GM10248 (cell line): ENCODE measurements around the gene LRRC72.
"Not testable (repeated sequence)": the region's sequence is repeated elsewhere in the genome, so short reads cannot be mapped to it uniquely, and the experiment has no call there.

Experiments used
- CTCF ChIA-PET: fragments of 300-600 bp; sonication (Branson Sonifier 250); formaldehyde crosslinking; extraction: SDS; loops from one replicate; lab custom pipeline; 2021; ENCODE audit warnings: antibody characterized with exemption; lab: Yijun Ruan, JAX
- POLR2A ChIA-PET: fragments of 350-650 bp; sonication (Branson Sonifier 250); formaldehyde crosslinking; extraction: SDS; loops from one replicate; lab custom pipeline; 2020; ENCODE audit warnings: antibody characterized with exemption; lab: Yijun Ruan, JAX
- DNase-seq: peaks from one replicate; pipeline ENCODE4 v3.0.0; 2012; ENCODE audit errors: extremely low spot score
- TF ChIP-seq, protein P1 (sequence below): IDR thresholded peaks from 2 replicates; pipeline ENCODE4 v1.5.1; 2012; ENCODE audit warnings: mild to moderate bottlenecking, low read depth; ENCODE audit errors: extremely low read depth, missing control alignments, control extremely low read depth

The LRRC72 gene

DNA sequence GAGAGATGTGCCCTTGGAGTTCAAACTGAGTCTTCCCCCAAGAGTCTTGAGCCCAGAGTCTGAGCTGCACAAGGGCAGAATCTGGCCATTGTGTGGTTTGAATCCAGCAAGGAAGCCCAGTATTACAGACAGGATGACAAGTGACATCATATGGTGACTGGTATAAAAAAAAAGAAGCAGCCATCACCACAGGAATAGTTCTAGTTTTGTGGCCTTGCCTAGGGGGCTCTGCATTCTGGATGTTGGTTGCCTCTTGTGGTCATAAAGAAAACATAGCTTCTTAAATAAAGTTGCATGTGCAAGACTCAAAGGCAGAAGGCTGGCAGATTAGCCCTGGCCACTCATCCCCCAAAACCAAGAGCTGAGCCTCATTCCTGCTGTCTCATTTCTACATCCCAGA, 16.8 kb upstream of the LRRC72 start:
- ChIA-PET CTCF (no interaction called here), POLR2A (no interaction called here)
- DNase-seq: no peak
- TF ChIP-seq, protein P1, sequence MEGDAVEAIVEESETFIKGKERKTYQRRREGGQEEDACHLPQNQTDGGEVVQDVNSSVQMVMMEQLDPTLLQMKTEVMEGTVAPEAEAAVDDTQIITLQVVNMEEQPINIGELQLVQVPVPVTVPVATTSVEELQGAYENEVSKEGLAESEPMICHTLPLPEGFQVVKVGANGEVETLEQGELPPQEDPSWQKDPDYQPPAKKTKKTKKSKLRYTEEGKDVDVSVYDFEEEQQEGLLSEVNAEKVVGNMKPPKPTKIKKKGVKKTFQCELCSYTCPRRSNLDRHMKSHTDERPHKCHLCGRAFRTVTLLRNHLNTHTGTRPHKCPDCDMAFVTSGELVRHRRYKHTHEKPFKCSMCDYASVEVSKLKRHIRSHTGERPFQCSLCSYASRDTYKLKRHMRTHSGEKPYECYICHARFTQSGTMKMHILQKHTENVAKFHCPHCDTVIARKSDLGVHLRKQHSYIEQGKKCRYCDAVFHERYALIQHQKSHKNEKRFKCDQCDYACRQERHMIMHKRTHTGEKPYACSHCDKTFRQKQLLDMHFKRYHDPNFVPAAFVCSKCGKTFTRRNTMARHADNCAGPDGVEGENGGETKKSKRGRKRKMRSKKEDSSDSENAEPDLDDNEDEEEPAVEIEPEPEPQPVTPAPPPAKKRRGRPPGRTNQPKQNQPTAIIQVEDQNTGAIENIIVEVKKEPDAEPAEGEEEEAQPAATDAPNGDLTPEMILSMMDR: no peak

DNA sequence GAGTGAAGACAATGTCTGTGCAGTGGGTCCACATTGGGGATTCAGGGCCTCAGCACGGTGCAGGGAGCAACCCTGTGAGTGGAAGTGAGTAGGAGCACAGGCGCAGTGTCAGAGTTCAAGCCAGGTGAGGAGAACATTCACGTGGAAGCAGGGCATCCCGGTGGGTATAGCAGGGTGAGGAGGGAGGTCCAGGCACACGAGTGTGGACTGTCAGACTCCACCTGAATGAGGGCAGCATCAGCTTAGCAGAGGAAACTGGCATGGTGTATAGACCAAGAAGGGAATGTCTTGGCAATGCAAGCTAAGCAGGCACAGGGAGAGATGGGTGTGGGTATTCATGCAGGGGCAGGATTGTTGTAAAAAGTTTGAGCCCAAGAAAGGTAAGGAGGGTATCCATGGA, 15.3 kb upstream of the LRRC72 start:
- DNase-seq: no peak
- CTCF ChIA-PET: interaction anchor here (0.7 to 1.5 kb wide), 3 partner anchors 9 to 18 kb away, joined by 3 to 4 read pairs (median 4); no protein-coding TSS in a partner anchor
- POLR2A ChIA-PET: no interaction called here
- TF ChIP-seq, protein P1: no peak

DNA sequence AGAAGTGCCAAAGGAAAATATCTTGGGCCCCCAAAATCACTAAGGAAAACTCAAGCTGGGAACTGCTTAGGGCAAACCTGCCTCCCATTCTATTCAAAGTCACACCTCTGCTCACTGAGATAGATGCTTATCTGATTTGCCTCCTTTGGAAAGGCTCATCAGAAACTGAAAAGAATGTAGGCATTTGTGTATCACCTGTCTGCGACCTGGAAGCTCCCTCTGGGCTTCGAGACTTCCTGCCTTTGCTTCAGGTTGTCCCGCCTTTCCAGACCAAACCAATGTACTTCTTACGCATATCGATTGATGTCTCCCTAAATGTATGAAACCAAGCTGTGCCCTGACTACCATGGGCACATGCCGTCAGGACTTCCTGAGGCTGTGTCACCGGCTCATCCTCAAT, 14.5 kb upstream of the LRRC72 start:
- ChIA-PET POLR2A (no interaction called here), CTCF (interaction anchor here (1.5 kb wide), 1 partner anchor 11 kb away, joined by 4 read pairs; no protein-coding TSS in a partner anchor)

DNA sequence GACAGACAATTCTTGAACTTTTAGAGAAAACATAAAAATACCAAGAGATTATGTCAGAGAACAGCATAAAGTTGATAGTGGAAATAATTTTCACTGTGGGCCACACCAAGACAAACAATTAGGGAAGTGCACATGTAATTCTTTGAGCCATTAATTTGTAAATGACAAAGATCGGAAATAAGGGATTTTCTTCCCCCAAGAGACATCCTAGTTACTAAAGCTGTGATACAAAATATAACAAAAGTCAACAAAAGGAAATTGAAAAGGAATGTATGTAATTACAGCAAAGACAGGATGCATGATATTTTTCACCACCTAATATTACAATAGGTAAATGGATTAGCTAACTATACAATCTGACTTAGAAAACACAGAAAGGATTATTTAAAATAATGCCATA, 12.4 kb upstream of the LRRC72 start:
- POLR2A ChIA-PET: no interaction called here
- CTCF ChIA-PET: interaction anchor here (1.4 to 1.8 kb wide), 3 partner anchors 9 to 16 kb away, joined by 3 to 5 read pairs (median 5); no protein-coding TSS in a partner anchor
- DNase-seq: no peak
- TF ChIP-seq, protein P1: no peak

More for the DNA sequence above, 14.5 kb upstream of the LRRC72 start:
- no peak for DNase-seq
- TF ChIP-seq, protein P1: no peak

DNA sequence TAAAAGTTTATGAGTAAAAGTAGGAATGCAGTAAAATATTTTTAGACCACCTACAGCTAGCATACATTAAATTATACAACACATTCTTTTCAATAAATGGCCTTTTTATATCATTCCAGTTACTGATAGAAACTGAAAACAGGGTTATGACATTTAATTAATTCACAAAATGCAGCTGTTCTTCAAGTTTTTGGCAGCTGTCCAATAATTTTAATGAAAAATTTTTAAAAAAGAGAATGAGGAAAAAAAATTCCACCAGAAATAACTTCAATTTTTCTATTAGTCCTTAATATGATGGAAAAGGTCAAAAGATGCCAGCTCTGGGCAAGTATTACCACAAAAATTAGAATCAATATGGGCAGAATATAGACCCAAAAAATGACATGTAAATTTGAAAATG, 11.9 kb upstream of the LRRC72 start:
- TF ChIP-seq, protein P1: no peak
- DNase-seq: no peak
- ChIA-PET CTCF (interaction anchor here (1.4 to 1.8 kb wide), 3 partner anchors 9 to 17 kb away, joined by 3 to 5 read pairs (median 5); no protein-coding TSS in a partner anchor), POLR2A (no interaction called here)

DNA sequence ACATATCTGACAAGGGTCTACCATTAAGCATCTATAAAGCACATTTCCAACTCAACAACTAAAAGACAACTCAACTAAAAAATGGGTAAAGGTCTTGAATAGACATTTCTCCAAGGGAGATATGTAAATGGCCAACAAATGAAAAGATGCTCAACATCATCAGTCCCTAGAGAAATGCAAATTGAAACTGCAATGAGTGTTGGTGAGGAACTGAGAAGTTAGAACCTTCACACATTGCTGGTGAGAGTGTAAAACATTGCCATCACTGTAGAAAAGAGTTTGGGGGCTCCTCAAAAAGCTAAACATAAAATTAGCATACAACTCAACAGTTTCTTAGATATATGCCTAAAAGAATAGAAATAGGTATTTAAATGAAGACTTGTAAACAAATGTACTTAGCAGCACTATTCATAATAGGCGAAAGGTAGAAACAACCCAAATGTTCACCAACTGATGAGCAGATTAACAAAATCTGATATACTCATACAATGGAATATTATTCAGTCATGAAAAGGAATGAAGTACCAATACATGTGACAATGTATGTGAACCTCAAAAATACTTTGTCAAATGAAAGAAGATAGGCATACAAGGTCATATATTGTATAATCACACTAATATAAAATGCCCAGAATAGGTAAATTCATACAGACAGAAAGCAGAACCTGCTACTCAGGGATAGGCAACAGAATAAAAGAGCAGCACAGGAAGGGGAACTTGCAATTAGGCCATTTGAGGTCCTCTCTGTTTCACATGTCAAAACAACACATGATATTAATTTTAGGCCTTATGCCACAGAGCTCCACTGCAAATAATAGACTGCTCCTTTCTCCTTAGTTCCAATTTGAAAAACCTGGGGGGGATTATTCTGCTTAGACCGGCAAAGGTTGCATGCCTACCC, 10.6 kb upstream of the LRRC72 start:
- TF ChIP-seq, protein P1: no peak

DNA sequence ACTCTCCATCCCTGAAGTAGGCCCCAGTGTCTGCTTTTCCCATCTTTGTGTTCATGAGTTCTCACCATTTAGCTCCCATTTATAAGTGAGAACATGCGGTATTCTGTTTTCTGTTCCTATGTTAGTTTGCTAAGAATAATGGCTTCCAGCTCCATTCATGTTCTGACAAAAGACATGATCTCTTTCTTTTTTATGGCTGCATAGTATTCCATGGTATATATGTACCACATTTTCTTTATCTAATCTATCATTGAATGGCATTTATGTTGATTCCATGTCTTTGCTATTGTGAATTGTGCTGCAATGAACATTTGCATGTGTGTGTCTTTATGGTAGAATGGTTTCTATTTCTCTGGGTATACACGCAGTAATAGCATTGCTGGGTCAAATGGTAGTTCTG, 6.6 kb upstream of the LRRC72 start:
- DNase-seq, POLR2A ChIA-PET: not testable (repeated sequence)
- CTCF ChIA-PET: interaction anchor here (1.7 kb wide), 1 partner anchor 9 kb away, joined by 4 read pairs; no protein-coding TSS in a partner anchor

More for the DNA sequence above, 10.6 kb upstream of the LRRC72 start:
- ChIA-PET POLR2A (no interaction called here), CTCF (interaction anchor here (1.5 to 1.8 kb wide), 2 partner anchors 8 to 9 kb away, joined by 3 to 5 read pairs; no protein-coding TSS in a partner anchor)
- no peak for DNase-seq
